ENCODE measurements around the gene VPS13D.
A peak's percentile ranks its signal among the peaks of the same experiment; 100 is the strongest.

The VPS13D gene

DNA sequence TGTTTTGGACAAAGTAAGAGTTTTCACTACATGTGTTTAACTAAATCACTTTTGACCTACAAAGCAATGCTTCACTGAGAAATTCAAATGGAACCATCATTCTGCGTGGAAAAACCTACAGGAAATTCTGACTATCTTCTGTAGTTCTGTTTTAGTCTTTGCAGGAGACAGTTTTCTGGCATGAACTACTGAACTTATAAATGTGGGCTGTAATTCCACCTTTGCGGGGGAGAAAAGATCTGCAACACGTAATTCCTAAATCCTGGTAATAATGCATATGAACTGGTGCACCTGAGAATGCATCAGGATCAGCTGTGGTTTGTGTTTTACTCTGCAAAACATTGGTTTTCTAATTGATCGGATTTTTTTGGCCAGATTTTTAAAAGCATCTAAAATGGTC lies 106.0 kb downstream of the VPS13D start:
- no peak for DNase-seq (ENCODE audit: low spot score)

DNA sequence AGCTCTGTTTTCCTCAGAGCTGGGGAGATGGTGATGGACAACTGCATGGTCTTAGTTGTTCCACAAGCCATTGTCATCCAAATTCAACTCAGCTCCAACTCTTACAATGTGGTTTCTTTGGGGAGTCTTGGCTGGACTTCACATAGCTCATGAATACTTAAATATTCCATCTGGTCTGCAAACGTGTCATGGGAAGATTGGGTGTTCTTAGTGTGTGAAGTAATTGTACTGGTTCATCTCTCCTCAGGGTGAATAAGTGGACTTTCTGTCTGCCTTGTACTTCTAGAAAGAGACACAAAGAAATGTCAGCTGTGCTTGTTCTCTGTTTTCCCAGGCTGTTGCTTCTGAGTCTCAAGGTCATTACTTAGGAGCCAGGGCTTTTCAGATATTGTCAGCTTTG lies 106.6 kb downstream of the VPS13D start:
- DNase-seq (ENCODE audit: low spot score), result no peak

DNA sequence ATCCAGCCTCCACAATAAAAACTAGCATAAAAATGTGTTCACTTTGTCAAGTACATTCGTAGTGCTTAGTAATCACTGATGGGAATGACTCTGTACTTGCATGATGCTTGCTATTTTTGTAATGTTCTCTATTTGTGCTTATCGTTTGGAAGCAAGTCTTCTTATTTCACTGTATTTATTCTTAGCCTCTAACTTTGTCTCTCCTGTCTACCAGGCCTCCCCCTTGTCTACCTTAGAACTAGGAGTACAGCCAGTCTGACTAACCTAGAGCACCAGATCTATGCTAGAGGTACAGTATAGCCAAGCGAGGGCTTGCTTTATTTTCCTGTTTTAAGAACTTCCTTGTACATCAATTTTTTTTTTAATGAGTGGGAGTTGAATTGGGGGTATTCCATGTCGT lies 108.2 kb downstream of the VPS13D start:
- DNase-seq (ENCODE audit: low spot score), result no peak

DNA sequence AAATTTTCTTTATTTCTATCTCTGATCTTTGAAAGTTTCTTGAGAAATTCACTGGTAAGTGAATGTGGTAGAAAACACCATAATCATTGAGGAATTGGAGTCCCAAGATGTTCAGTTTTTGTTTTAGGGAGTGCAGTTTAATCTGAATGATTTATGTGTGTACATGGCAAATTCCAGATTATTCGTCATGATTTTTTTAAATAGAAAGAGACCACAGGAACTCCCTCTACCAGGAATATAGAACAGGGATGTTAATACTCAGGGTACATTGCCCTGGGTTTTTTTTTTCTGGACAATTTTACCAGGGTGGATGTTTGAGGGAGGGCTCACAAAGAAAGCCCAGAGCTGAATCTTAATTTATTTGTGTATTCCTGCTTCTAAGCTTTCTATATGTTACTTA lies 109.0 kb downstream of the VPS13D start:
- no peak for DNase-seq (ENCODE audit: low spot score)

DNA sequence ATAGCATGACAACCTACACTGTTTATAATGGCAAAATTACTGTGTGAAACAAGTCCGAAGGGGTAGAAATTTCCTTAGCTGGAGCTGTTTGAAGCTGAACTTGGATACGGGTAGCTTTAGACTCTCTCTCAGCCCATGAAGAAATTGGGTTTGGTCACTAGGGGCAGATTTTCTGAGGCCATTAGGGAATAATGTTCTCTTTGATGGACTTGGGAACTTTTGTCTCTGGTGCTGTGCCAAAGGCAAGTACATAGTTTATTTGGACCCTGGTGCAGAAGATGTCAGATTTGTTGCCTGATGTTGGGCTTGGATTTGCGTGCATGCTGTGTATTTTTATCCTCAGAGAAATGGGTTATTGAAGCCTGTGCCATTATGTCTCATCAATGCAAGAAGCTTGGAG lies 109.6 kb downstream of the VPS13D start:
- DNase-seq (ENCODE audit: low spot score), result no peak

DNA sequence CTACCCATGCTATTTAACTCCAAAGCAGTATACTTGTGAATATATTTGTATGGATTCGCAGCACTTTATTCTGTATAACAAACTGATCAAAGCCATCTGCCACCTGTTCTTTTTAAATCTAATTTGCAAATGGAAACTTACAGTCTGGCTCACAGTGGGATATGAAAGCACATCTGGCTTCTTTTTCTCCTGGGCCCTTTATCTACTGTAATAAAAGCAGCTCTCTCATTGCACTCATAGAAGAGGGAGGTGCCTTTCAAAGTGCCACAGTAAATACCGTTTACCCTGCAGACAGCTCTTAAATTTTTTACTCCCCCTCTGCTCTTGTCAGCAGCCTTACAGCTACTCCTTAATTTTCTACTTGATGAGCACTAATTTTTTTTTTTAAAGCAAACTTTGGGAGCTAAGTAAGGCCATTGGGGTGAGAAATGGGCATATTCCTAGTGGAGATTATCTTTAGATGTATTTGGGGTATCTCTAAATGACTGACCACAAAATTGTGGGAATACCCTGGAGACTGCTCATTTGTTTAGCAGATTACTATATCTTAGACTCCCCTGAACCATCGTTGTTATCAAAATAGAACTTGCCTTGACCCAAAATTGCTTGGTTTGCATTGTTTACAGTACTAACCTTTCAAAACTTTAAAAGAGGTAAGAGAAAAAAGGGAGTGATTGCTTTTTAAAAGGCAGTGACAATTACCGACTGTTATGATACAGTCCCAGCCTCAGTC lies 110.1 kb downstream of the VPS13D start:
- DNase-seq (ENCODE audit: low spot score), result no peak

DNA sequence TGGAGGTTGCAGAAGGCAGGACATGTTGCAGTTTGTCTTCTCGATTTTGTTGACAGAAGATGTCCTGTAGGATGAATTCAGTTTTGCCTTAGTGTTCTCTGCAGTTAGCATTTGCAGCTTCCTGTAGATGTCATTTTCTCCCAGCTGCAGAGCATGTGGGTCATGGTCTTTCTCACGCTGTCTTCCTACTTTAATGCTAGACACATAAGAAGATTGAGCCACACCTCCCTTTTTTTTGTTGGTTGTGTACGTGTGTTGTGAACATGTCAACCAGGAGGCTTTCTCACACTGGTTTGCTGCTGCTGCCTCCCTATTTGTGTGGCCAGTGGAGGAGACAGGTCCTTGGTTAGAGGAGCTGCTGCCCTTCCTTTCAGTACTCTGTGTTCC lies 110.7 kb downstream of the VPS13D start:
- no peak for DNase-seq (ENCODE audit: low spot score)

DNA sequence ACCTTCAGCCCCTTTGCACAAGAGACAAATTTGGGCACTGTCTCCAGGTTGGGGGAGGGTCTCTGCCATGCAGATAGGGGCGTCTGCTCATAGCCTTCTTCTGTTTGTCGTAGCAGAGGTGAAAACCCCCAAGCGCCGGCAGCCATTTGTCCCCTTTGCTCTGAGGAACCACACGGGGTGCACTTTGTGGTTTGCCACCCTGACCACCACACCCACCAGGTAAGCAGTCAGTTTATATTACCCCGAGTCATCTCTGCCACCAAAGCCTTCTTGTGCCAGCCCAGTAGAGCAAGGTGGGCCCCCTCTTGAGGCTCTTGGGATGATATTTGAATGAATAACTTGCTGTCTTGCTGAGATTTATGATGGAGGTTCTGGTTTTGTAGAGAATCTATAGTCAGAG lies 111.8 kb downstream of the VPS13D start:
- DNase-seq (ENCODE audit: low spot score), result no peak

DNA sequence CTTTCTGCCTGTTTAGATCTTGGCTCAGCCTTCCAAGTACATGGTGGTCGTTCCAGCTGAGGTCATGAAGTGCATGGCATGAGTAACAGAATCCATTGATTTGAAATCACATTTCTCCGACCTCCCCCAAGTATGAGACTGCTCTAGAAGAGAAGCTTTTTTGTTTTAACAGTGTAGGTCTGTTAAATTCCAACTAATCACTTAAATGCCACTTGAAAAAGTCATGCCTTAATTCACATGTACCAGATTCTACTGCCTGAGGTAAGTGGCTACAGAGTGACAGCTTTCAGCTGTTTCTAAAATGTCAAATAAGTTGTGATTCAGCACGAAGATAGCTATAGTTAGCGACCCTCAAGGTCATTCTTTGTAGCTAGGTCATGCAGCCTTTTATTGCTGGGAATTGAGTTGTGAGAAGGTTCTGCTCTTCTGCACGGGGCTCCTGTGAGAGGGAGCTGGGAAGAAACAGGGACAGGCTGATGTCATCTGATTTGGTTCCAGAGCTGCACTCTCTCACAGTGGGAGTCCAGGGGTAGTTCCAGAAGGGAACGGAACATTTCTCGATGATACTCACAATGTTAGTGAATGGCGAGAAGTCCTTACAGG lies 112.7 kb downstream of the VPS13D start:
- DNase-seq (ENCODE audit: low spot score), result no peak

DNA sequence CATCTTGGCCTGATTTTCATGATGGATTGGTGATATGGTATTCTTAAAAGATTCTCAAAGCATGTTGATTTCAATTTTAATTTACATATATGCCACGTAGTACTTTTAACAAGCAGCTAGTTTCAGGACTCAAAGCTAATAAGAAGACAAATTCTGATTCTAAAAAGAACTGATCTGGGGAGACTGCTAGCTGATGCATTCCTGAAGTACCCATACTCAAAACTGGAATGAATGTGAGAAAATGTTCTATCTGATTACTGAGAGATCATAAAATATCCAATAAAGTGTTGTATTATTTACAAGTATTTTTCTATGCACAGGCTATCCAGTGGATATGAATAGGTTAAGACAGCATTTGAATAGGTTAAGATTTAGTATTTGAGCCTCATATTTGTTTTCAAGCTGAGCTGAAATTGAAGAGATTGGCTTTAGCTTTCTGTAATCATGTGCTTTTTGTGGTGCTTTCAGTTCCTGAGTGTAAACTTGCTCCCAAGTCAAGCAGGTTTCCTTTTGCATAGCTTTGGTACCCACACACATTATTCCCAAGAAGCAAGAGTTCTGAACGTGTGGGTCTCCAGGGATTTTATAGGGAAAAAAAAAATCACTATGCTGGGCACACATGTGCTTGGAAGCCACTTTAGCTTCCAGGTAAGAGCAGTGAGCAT lies 114.1 kb downstream of the VPS13D start:
- no peak for DNase-seq (ENCODE audit: low spot score)

DNA sequence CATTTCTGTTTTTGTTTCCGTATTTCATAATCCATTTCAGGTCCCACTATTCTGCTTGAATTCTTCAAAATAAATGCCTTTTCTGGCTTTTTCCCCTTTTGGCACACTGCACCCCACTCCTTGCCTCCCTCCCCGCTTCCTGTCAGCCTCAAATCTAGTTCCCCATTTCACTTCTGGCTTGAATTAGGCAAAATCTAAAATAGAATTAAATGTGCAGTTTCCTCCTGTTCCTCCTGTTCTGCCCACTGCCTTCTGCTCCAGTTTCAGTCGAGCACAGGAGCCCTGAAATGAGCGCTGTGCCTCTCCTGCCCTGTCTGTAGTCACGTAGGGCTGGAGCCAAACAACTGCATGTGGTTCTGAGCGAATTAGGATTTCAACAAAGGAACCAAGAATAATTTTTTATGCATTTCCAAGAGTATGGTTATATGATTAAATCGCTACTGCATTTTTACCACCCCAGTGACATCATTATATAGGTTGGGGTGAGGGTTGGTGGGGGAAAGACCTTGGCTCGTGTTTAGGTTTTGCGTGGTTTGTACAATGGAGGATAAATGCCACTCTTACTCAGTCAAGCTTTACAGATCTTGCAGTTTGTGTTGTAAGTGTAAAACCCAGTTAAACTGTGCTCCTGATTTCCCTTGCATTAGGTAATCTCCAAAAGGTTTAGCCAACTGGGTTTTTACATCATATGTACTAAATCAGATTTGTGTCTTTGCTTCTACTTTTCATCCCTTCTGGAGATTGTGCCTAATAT lies 114.9 kb downstream of the VPS13D start:
- DNase-seq (ENCODE audit: low spot score), result no peak

DNA sequence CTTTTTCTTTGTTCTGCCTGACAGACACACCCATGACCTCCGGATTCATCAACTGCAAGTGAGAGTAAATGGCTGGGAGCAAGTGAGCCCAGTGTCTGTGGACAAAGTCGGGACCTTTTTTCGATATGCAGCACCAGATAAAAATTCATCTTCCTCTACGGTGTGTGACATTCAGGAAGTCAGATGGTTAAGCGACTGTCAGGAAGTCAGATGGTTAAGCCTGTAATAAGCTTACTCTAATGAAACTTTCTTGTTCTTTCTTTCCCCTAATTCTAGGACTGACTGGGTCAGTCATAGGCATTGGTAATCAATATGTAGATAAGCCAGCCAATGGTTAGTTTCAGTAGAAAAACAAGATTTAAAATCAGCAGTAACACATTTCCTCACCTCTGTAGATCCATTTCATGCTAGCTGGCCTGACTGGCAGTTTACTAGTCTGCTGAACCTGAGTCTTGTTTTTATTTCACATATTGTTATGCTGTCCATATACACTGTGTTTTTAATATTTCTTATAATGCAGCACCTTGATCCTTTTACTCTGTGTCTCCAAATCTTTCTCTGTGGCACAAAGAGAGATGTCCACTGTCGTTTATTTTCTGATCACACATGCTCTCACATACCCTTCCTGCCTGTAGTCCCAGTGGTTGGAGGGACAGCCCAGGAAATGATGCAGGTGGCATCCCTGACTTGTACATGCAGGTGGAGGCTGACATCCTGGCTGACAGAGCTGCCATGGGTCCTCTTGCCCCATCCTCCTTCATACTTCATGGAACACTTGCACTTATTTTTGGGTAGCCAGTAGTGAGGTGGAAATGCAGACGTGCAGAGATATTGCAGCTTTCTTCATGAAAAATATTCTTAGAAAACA lies 115.8 kb downstream of the VPS13D start:
- DNase-seq (ENCODE audit: low spot score), result no peak

DNA sequence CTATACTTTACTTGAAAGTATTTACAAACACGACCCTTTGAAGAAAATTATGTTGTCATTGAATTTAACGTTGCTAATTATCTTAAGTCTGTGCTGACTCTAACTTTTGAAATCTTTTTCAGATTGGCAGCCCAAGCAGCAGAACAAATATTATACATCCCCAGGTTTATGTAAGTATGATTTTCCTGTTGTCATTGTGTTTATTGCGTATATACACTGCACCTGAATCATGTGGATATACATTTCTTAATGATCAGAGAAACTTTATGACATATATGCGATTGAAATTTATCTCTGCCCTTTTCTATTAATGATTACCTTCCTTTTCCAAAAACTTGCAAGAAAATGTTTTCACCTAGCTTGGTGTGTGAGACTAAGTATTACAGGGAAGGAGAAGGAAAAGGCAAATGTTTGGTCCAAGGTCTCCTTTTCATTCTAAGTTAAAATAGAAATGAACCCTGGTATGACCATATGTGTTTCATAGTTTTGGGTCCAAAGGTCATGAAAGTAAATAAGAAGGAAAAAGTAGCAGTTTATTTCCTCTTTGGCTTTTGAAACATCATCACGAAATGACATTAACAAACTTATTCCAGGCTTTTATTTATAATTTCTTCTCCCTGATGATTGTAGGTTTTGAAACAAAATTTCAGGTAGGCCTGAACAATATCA lies 116.8 kb downstream of the VPS13D start:
- peak; percentile 27 for DNase-seq (ENCODE audit: low spot score)

DNA sequence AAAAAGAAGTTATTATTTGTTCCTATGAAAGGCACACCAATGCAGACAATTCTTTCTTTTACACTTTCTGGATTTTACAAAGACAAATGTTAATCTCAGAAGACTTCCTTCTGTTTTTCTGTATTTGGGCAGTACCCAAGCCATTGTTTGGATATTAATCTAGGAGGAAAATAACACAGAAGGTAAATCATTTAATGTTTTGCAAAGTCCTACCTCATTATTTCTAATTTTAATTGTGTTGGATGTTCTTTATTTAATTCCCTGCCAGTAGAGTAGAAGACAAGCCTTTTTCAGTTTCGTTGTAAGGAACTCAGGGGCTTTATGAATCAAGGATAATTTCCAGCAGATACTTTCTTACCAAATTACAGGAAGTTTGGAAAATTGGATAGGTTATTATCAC lies 118.3 kb downstream of the VPS13D start:
- no peak for DNase-seq (ENCODE audit: low spot score)

DNA sequence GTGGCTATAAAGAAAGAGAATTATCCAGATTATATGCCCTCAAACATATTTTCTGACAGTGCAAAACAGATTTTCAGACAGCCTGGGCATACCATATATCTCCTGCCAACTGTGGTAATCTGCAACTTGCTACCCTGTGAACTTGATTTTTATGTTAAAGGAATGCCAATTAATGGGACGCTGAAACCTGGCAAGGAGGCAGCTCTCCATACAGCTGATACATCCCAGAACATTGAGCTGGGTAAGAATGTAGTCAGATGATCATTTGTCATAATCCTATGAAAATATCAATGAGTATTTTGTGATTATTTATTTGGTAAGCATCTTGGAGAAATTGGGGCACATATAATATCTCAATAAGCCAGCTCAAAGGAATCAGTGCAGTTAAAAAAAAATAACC lies 124.2 kb downstream of the VPS13D start:
- no peak for DNase-seq (ENCODE audit: low spot score)

DNA sequence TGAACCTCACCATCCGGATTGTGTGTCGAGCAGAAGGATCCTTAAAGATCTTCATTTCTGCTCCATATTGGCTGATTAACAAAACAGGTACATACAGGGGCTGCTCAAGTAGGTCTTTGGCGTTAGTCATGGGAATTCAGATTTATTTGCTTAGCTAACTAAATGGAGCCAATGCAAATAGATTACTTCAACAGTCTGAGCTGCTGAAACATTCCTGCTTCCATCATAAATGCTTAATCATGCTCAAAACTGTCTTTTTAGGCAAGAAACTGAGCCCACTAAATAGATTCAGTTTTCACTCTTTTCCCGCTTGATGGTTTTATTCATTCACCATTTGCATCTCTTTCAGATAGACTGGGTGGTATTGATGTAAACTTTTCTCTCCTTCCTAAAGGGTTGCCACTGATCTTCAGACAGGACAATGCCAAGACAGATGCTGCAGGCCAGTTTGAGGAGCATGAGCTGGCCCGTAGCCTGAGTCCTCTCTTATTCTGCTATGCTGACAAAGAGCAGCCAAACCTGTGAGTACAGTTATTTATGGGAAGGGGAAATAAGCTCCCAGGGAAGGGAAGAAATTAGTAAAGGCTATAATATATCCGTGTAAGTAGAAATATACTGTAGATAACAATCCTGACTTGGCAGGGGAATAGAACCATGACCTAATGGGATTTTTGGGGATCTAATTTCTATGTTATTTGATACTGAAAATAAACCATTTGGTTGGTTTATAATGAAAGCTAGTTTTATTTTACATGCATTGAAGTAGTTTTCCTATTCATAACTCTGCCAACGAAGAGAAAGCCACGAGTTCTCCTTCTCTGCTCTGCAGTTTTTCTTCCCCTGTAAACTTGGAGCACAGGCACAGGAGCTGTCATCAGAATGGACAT lies 126.4 kb downstream of the VPS13D start:
- no peak for DNase-seq (ENCODE audit: low spot score)

DNA sequence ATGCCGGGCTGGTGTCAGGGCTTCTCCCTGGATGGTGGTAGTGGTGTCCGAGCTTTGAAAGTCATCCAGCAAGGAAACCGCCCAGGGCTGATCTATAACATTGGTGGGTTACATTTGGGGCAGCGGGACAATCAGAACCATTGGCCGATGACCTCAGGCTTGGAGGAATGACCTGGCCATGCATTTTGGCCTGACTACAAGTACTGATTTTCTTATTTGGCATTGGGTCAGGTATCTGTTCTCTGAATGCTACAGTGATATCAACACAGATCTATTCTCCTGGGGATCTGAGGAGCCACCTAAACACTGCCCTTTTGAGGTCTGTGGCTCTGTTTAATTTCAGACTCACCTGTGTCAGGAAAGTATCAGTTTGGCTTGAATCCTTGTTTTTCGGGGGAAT lies 128.7 kb downstream of the VPS13D start:
- no peak for DNase-seq (ENCODE audit: low spot score)

DNA sequence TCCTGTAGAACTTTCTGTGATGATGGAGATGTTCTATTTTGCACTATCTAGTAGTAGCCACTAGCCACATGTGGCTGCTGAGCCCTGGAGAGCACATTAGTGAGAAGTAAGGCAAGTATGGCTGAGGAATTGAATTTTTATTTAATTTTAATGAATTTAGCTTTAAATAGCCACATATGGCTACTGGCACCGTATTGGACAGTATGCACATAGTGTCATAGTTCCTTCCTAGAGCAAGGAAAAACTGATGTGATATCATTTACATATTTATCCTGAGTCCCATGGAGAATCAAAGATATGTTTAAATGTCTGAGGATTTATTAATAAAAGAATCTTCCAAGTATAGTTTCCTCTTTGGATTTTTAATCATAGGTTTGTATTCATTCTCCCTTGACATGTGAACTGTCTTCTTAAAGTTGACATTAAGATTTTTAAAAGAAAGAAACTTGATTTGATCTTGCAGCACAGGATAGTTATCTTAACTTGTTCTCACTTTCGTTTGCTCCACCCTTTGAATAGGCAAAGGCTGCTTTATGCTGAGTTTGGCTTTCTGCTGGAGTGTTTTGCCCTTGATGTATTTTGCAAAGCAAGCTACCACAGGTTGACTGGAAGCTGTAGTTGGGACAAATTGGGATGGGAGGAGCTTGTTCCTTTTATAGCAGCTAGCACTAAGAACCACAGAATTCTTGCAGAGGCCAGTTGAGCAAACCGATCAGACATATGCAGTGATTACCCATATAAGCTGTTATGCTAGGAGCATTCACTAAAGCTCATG lies 129.7 kb downstream of the VPS13D start:
- no peak for DNase-seq (ENCODE audit: low spot score)

DNA sequence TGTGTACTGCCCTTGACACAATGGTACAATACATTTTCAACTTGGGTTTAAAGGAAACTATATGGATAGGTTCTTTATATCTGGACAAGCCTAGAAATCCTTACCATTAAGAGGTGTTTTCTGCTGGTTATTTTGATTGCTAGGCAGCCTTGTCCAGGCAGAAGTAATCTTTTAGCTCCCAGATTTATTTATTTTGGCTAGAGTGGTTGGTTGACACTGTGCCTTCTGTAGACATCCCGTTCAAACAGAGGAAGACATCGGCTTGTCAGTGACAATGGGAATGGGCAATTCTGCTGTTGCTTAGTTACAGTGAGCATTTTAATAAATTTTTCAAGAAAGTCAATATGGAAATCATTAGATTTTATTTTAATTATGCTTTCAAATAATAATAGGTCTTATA lies 138.8 kb downstream of the VPS13D start:
- no peak for DNase-seq (ENCODE audit: low spot score)

DNA sequence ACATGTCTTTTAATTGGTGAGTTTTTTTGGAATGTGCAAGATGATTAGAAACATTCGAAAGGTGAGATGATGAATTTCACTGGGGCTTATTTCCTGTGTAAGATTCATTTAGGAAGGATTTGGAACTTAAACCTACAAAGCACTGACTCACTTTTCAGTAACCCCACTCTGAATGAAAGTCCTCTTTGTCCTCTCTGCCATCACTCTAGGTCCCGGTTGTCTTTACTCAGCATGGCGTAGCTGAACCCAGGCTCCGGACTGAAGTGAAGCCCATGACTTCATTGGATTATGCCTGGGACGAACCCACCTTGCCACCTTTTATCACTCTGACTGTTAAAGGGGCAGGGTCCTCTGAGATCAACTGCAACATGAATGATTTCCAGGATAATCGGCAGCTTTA lies 139.4 kb downstream of the VPS13D start:
- DNase-seq (ENCODE audit: low spot score), result no peak

Data from HuH-7.5 (cell line).